ENCODE data around the gene SDK1.

Gene SDK1

GRCh38 chr7:3285652-3286051 lies 15.4 kb upstream of the SDK1 start:
- no peak for DNase-seq

- no peak for DNase-seq
These were observed 11.1 kb upstream of the SDK1 start for GRCh38 chr7:3289996-3290395.

GRCh38 chr7:3292694-3293093 lies 8.4 kb upstream of the SDK1 start:
- DNase-seq = no peak

- peak; percentile 76 for DNase-seq
These were observed 6.5 kb upstream of the SDK1 start for GRCh38 chr7:3294432-3295100.

- no peak for DNase-seq
These were observed 3.8 kb upstream of the SDK1 start for GRCh38 chr7:3297105-3297819.

- DNase-seq = no peak
These were observed 816 bp upstream of the SDK1 start for GRCh38 chr7:3300221-3300650.

GRCh38 chr7:3301449-3301731 lies 338 bp downstream of the SDK1 start:
- DNase-seq = no peak

- DNase-seq = no peak
These were observed 973 bp downstream of the SDK1 start for GRCh38 chr7:3301831-3302618.

- no peak for DNase-seq
These were observed 1.7 kb downstream of the SDK1 start for GRCh38 chr7:3302681-3303320.

GRCh38 chr7:3304131-3304530 lies 3.1 kb downstream of the SDK1 start:
- DNase-seq = no peak

GRCh38 chr7:3307435-3307834 lies 6.4 kb downstream of the SDK1 start:
- no peak for DNase-seq

- no peak for DNase-seq
These were observed 8.1 kb downstream of the SDK1 start for GRCh38 chr7:3309140-3309539.

- DNase-seq = no peak
These were observed 8.9 kb downstream of the SDK1 start for GRCh38 chr7:3309956-3310355.

- no peak for DNase-seq
These were observed 9.8 kb downstream of the SDK1 start for GRCh38 chr7:3310884-3311283.

- no peak for DNase-seq
These were observed 11.5 kb downstream of the SDK1 start for GRCh38 chr7:3312583-3312982.

GRCh38 chr7:3318874-3319273 lies 17.8 kb downstream of the SDK1 start:
- DNase-seq = no peak

- DNase-seq = no peak
These were observed 20.2 kb downstream of the SDK1 start for GRCh38 chr7:3321206-3321605.

- no peak for DNase-seq
These were observed 20.7 kb downstream of the SDK1 start for GRCh38 chr7:3321745-3322144.

GRCh38 chr7:3326246-3326645 lies 25.2 kb downstream of the SDK1 start:
- no peak for DNase-seq

GRCh38 chr7:3327099-3327498 lies 26.0 kb downstream of the SDK1 start:
- DNase-seq = no peak

- DNase-seq = no peak
These were observed 26.6 kb downstream of the SDK1 start for GRCh38 chr7:3327655-3328054.

GRCh38 chr7:3332308-3332707 lies 31.3 kb downstream of the SDK1 start:
- DNase-seq = no peak

GRCh38 chr7:3333861-3334260 lies 32.8 kb downstream of the SDK1 start:
- DNase-seq = no peak

Measured in NCI-H1417 treated with DMSO at 0.1 percent for 48 hours (cell line).